ENCODE data around the gene ABLIM1.

Gene ABLIM1

DNA sequence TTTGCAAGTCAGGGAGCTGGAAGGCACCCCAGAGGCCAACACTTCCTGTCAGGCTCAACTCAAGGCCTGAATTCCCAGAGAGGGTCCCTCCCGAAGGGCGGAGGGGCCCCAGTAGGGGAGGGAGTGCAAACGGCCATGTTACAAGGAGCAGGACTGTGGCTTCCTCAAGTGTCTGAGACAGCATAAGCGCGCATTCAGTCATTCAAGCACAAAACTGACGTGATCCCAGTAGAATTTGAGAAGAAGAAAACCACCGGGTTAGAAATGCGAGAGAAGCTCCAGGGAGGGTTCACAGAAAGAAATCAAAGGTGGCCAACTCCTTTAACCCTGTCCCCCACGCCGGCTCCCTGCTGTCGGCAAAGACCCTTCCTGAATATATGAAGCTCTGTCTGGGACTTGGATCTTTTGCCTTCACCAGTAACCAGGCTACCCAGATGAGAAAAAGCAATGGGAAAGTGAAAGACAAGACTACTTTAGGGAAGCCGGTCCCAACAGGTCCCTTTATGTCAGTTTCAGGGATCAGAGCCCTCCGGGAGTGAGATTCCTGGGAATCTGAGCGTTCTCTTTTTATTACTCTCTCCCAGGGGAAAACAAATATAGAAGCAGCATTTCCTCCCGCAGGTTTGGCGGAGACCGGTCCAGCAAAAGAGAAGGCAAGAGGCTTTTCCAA is 255.1 kb downstream of the ABLIM1 start:
- no peak for DNase-seq

DNA sequence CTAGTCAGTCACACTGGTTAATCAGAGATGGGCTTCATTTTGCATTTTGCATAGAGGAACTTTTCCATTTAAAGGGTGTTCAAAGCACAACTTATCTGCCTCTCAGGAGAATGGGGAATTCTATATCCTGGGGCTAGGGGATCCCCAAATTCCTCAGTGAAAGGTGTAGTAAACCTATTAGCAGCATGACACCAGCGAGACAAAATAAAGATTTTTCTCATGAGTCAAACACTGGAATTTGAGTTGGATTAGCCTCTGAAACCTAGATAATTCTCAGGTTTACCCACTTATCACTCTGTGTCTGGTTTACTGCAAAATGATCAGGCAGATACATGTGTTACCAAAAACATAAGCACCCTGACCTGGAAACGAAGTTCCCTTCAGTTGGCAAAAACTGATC is 255.8 kb downstream of the ABLIM1 start:
- no peak for DNase-seq

DNA sequence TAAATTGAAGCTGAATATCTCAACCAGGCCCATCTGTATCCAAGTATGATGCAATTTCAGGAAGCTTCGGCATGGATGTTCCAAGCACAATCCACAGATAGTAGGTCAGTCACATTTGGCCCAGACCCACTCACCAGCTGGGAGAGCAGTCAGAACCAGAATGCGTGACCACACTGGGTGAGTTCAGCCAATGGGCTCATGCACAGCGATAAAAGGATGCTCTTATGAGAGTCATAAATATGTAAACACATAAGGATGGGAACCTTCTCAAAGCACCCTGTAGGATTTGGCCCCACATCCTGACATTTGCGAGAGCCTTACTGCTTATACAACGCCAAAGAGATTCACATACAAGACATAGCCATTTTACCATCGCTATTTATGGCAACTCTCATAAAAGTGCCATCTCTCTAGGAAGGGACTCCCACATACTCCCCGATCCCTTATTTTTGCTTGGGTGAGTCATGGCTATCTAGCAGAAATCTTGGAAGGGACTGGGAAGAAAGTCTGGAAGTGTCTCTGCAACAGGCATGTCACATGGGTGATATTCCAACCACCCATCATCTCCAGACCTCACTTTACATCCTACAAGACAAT is 256.8 kb downstream of the ABLIM1 start:
- DNase-seq: no peak

DNA sequence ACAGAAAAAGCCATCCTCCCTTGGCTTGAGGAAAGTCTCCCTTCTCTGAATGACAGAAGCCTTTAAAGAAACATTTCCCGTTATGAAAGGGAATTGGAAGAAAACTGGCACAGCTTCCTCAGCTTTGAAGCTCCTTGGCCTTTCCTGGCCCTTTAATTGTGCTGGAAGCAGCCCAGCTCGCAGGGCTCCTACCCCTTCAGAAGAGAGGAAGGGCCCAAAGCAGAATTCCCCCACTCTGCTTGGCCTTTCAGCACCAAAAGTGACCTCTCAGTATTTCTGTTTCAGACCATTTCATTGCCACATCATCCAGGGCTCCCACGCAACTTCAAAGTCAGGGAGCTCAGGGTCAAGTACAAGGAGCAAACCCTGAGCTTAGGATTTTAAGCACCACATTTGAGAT is 258.0 kb downstream of the ABLIM1 start:
- DNase-seq: no peak

DNA sequence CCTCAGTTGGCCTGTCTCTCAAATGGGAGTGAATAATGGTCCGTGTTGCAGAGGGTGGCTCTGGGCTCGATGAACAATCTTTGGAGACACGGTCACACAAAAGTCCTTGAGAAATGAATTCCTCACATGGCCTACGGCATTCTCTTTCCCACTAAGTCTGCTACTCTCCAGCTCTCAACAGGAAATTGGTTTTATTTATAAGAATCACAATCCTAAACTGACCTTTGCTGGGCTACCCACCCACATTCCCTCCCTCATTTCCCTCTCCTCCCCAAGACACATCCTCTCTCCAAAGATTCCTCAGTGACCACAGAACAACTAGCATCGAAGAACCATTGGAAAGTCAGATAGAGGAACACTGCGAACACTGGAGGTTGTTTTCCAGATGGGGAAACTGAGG is 258.5 kb downstream of the ABLIM1 start:
- DNase-seq: no peak

DNA sequence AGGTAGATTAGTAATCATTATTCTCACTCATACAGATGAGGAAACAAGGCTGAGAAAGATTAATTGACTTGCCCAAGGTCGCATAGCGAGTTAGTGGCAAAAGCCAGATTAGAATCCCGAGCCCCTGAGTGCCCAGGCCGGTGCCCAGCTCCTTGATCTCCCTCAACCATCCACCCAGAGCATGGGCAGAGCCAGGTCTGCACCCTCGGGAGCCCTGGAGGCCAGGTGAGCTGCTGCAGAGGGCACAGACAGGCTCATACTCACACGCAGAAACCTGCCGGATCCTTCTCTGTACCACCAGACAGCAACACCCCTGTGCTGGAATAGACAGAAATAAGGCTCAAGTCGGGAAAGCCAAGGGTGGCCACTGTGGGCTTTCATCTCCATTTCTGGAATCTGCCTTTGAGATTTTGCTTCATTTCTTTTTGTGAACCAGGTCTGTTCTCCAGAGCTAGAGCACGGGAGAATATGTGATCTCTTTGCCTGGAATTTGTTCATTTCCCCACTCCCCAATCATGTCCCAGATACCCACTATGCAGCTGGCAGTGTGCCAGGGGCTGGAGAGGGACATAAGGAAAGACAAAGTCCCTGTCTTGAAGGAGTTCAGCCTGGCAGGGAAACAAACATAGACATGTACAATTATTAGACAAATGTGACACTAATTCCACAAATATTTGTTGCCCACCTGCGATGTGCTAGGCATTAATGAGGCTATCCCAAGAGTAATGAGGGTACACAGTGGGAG is 259.3 kb downstream of the ABLIM1 start:
- no peak for DNase-seq

DNA sequence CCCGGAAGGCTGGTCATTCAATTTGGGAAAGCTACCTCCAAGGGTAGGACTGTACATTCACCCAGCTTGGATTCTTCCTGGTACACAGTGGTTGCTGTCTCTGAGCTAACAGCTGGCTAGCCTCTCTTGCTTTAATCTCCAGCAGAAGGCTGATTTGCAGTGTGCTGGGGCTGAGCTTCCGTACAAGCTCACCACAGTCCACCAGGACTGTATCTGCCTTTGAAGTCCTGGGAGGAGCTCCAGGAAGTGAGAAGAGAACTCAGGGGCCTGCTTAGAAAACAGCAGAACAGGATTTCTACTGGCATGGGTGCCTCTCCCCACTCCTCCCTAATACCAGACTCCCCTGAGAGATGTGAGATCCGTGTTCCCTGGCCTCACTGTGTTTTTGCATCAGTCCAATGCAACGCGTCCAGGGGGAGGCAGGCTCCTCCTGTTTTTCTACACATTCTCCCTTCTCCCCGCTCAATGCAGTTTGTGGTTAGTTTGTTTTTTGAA is 260.4 kb downstream of the ABLIM1 start:
- DNase-seq: no peak

DNA sequence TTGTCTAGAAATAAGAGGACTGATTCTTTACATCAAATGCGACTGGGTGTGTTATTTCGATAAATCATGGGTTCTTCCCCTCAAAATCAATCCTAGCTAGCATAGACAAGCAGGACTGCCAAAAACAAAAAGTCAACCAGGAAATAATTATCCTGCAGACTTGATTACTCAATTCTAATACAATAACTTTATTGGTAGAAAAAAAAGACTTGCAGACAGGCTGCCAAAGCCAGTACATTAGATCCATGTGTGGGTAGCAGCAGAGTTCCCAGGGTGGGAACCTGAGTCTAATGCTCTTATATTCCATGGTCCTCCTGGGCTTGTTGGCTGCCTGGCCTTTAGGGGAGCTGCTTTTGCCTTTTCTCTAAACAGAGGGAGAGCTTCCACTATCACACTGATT is 261.6 kb downstream of the ABLIM1 start:
- no peak for DNase-seq

DNA sequence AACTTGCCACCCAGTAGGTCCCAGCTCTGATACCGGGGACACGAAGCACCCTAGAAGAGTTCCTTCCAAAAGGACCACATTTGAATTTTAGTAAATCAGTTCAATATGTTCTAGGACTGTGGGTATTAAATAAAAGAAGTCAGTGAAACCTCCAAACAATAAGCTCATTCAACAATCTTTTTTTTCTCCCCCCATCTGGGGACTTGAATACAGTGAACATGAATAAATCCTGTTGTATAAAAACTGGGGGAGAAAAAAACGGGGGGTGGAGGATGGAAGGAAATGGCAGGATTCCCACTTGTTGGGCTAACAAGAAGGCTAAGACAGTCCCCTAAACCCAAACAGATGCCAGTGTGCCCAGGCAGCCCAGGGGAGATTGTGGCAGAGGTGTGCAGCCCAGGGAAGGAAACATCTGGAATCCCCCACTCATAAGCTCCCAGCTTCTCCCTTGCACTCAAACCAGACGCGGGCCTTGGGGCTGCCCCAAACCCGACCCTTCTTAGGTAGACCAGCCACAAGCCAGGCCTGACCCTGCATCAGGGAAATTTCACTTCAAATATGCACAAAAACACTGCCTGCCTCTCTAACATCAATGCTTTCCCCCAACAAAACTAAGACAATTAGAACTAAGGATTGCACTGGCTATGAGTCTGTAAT is 262.6 kb downstream of the ABLIM1 start:
- no peak for DNase-seq

DNA sequence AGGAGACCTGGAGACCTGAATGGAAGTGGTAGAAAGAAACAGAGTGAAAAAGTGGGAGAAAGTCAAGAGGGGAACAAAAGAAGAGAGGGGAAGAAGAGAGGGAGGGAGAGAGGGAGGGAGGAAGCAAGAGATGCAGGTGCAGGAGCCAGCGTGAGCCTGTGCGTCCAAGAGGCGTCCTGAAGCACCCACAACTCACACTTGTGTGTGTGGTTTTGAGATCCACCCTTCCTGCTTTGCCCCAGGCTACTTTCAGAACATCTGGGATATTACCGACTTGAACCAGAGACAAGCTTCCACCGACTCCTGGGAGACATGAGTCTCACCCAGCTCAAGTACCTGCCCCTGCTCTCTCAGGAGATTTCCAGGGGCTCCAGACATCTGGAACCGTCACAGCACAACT is 263.5 kb downstream of the ABLIM1 start:
- no peak for DNase-seq

DNA sequence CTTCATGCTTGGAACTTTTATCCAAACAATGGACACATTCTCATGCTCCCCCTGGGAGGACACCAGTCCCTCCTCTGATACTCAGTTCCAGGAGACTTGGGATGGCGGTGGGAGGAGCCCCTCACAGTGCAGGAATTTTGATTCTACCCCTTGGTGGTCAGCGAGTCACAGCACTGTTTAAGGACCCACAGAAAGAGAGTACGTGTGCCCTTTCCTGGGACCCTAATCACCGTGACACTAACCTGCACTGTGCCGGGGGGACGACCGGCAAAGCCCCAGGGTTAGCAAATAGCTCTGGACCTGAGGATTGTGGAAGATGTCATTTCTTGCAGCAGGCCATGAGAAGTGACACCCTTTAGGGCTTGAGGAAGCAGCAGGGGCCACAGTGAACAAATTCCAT is 264.2 kb downstream of the ABLIM1 start:
- no peak for DNase-seq

DNA sequence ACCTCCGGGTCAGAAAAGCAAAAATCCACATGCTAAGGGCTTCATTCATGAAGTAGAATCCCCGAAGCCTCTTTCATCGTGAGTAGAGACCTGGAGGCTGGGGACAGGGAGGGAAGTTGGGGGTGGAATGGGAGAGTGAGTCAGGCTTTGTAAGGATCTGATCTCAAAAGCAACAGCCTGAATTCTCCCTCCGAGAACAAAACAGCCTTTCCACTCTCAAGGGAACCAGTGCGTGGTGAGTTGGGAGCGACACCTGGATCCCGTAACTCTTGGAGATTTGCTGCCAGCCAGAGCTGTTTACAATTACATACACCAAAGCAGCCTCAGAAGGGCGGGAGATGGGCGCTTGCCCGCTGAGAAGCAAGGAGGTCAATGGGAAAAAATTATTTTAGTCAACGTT is 264.6 kb downstream of the ABLIM1 start:
- DNase-seq: no peak

DNA sequence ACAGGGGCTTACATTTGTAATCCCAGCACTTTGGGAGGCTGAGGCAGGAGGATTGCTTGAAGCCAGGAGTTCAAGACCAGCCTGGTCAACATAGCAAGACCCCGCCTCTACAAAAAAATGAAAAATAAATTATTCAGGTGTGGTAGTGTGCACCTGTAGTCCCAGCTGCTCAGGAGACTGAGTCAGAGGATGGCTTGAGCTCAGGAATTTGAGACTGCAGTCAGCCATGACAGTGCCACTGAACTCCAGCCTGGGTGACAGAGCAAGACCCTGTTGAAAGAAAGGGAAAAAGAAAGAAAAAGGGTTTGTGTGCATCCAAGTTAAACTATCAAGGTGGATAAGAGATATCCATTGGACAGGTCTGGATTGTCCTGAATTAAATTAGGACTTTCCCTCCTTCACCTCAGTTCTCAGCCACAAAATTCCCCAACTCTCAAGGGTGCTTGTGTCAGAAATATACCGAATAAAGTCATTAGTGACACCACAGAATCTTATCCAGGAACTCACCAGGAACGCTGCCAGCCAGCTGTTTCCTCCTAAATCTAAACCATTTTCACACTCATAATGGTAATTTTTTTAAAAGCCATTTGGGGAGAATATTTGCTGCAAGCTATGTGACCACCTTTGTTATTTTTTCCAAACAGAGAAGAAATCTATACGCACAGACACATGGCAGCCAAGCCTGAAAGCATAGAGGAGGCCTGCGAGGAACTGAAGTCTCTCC is 265.8 kb downstream of the ABLIM1 start:
- DNase-seq: no peak

DNA sequence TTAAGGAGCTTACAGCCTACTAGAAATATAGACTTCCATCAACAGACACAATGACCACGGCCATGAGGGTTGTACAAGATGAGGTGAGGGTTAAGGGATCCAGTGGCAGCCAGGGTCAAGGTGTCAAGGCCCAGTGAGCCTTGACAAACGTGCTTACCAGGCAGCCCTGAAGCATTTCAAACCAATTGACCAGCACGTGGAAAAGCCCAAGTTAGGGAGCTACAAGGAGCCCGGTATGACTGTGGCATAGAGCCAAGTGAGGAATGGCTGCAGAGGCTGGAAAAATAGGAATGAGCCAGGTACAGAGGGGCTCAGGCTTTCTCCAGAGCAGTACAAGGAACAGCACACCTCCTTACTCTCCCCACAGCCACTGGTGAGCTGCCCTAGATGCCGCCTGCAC is 266.5 kb downstream of the ABLIM1 start:
- no peak for DNase-seq

DNA sequence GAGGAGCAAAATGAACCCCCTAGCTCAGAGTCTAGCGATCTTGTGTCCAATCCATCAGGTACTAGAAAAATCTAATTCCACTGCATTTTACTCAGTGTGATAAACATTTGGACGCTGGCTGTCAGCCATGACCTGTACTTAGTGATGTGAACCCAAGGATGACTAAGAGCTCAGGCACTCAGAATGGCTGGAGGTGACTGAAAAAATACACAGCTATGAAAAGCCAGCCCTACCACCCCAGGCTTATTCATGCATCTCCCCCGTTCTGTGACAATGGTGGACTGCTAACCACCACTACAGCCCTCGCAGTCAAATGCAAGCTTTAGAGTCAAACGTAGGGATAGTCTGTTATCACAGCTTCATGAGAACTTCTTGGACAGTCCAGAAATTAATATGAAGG is 268.6 kb downstream of the ABLIM1 start:
- no peak for DNase-seq

DNA sequence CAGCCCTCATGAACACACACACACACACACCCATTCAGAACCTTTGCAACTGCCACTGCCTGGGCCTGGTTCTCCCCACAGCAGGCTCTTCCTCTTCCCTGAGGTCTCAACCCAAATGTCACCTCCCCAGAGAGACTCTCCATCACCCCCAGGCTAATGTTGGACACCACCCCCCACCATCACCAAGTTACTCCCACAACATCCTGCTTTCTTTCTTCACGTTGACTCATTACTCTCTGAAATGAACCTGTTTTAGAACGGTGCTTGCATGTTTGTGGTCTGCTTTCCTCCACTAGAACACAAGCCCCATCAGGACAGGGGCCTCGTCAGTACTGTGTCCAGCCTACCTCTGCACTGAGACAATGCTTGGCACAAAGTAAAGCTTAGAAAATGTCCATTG is 269.8 kb downstream of the ABLIM1 start:
- DNase-seq: no peak

DNA sequence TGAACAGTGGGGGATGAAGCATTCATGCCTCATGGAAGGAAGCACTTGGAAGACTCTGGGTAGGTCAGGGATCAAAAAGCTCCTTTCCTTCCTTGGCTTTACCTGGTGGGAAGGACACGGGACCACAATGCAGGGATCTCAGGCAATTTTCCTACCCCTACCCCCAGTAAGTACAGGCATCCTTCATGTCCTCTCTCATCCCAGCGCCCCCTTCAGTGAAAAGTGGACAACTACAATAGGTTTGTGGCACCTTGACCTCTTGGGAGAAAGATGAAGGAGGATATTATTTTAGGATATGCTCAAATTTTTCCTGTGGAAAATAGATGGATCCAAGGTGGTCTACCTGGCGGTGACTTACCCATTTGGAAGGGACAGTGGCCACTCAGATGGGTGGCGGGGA is 270.3 kb downstream of the ABLIM1 start:
- DNase-seq: no peak

DNA sequence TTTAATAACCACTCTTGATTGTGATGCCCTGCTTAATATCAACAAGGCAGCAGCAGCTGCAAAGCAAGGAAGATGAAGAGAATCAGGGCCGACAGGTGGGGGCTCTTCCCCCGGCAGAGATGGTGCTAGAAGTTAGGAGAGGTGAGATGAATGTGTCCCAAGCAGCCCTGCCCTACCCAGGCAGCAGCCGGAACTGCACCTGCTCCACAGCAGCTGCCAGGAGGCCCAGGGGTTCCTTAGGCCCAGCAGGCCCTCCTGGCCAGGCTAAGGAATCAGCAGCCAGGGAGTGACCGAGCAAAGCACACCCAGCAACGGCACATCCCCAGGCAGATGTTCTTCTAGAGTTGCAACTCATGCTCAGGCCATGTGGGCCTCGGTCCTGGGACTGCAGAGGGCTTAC is 271.6 kb downstream of the ABLIM1 start:
- no peak for DNase-seq

DNA sequence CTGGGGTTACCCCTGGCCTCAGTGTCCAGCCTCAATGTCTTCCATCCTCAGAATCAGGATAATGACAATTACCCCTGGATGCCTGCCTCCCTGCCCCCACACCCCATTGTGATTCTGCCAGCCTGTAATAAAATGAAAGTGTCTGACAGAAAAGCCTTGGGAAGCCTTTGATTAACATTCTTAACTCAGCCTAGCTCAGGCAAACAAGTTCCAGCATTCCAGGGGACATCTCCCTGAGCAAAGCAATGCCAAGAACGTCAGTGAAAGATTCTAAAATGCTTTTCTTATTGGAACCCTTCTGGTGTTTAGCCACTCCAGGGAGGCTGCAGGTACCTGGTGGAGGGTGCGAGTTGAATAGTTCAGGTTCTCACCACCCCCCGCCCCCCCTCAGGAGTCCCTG is 272.5 kb downstream of the ABLIM1 start:
- DNase-seq: no peak

DNA sequence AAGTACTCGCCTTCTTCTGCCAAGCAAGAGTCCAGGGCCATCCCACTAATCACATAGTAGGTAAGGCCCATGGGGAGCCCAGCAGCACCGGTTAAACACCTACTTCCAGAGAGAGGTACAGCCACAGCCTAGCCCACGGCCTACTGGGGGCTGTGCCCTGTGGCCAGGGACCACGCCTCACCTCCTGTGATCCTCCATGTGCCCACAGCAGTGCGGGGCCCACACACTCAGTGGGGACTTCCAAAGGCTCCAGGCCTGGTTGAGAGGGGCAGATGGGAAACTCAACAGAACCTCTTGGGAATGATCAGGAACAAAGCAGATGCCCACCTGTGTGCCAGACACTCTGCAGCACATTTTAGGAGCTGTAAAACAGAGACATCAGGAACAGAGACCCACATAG is 273.5 kb downstream of the ABLIM1 start:
- DNase-seq: no peak

DNA sequence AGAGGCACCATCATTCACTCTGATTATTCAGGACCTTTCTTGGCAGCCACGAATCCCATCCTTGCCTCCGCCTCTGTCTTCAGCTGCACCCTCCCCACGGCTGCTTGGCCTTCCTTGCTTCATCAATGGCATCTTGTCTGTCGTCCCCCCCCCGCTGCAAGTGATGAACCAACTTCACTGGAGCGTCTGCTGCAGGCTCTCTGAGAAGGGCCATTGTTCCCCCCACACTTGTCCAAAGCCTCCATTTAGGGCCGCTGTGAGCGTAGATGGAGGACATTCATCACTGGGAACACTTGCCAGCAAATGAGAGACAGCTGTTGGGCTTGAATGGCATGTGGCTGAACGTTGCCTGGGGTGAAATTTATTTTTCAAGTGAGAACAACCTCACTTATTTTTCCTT is 273.9 kb downstream of the ABLIM1 start:
- DNase-seq: no peak
